ENCODE data around the gene MYOG. TPM values are rescaled to one million over a fixed set of nuclear protein-coding genes. Genes with fewer than 3 reads are reported as not detected.

Gene MYOG
- total and polyA plus RNA-seq, 2 experiments from 2014 or later, result not detected

- H2AFZ ChIP-seq, result no peak overlapping the region
- Mint-ChIP-seq H3K27ac (no peak overlapping the region), H3K36me3 (ENCODE audit: low read depth) (peaks cover 4% of the 10 kb centered on the region), H3K4me3 (no peak overlapping the region), H3K4me1 (peaks cover 54% of the 10 kb centered on the region), H3K27me3 (ENCODE audit: insufficient read depth, low read depth, poor library complexity) (peaks cover 3% of the 10 kb centered on the region), H3K9me3 (no peaks in the 10 kb centered on the region)
- TF ChIP-seq, protein P1, sequence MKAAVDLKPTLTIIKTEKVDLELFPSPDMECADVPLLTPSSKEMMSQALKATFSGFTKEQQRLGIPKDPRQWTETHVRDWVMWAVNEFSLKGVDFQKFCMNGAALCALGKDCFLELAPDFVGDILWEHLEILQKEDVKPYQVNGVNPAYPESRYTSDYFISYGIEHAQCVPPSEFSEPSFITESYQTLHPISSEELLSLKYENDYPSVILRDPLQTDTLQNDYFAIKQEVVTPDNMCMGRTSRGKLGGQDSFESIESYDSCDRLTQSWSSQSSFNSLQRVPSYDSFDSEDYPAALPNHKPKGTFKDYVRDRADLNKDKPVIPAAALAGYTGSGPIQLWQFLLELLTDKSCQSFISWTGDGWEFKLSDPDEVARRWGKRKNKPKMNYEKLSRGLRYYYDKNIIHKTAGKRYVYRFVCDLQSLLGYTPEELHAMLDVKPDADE (IDR thresholded peaks at IDR 0.05), result no peak
- no peak for TF ChIP-seq ZNF114 (CRISPR knock-in tag; IDR thresholded peaks at IDR 0.05)
- no peak for TF ChIP-seq ZNF331 (CRISPR knock-in tag; IDR thresholded peaks at IDR 0.05; ENCODE audit: low read depth)
- no peak for TF ChIP-seq EZH2phosphoT487 (IDR thresholded peaks at IDR 0.05; ENCODE audit: unreplicated experiment)
- TF ChIP-seq NANOG (IDR thresholded peaks at IDR 0.05; ENCODE audit: borderline replicate concordance), result peak; percentile 85
- TF ChIP-seq POLR2AphosphoS5 (IDR thresholded peaks at IDR 0.05; ENCODE audit: low read depth), result no peak
- H3K27me3 ChIP-seq (ENCODE audit: insufficient read depth), result no peaks in the 10 kb centered on the region
- DNase-seq (ENCODE audit: low spot score) (no peak), ATAC-seq (no peak; the same call in 2 of the 3 replicates)
- peak overlapping the region; percentile 2; the same call in 1 of the 2 replicates for H3K4me3 ChIP-seq
- H3K9me2 ChIP-seq (ENCODE audit: insufficient read depth), result no peaks in the 10 kb centered on the region
- no peaks in the 10 kb centered on the region for H3K79me2 ChIP-seq (replicated peaks; ENCODE audit: insufficient read depth)
- no peaks in the 10 kb centered on the region for H4K20me1 ChIP-seq (replicated peaks; ENCODE audit: insufficient read depth)
- no peaks in the 10 kb centered on the region for H3K36me3 ChIP-seq (ENCODE audit: insufficient read depth)
- peak overlapping the region; percentile 67 for H3K4me2 ChIP-seq
- peaks cover 43% of the 10 kb centered on the region for H3K4me1 ChIP-seq (ENCODE audit: insufficient read depth)
- H3K27ac ChIP-seq (ENCODE audit: low read depth), result 0 out of 2 replicates have a peak overlapping the region, but pooled peaks have one; percentile 65
- H3F3A ChIP-seq (replicated peaks; ENCODE audit: low read depth), result peaks cover 14% of the 10 kb centered on the region; the same call in 1 of the 2 replicates
Observed at GRCh38 chr1:203054642-203055041, 31.2 kb downstream of the MYOG start.

DNA sequence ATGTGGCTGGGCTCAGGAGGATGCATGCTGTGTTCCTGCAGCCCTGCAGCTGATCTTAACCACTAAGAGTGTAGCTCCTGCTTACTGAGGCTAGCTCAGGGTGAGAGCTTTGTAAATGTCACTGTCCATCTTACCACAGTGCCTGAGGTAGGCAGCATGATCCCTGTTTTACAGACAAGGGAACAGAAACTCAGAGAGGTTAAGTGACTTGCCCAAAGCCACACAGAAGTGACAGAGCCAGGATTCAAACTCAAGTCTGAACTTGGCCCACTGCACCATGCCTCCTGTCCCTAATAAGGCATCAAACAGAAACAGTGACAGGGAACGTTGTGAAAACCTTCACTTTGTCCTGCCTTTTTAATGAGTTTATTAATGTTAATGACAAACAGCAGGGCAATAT lies 31.6 kb downstream of the MYOG start:
- peak; percentile 19 for ATAC-seq

More for the DNA sequence above, 31.6 kb downstream of the MYOG start:
- H4K20me1 ChIP-seq (replicated peaks; ENCODE audit: insufficient read depth), result no peaks in the 10 kb centered on the region
- no peaks in the 10 kb centered on the region for H3K79me2 ChIP-seq (replicated peaks; ENCODE audit: insufficient read depth)
- no peak for TF ChIP-seq CREB1 (CRISPR knock-in tag; IDR thresholded peaks at IDR 0.05; ENCODE audit: low read depth)
- no peak for TF ChIP-seq ZNF114 (CRISPR knock-in tag; IDR thresholded peaks at IDR 0.05)
- no peak for TF ChIP-seq EZH2 (IDR thresholded peaks at IDR 0.05; ENCODE audit: low read depth, unreplicated experiment)
- TF ChIP-seq, protein P2, sequence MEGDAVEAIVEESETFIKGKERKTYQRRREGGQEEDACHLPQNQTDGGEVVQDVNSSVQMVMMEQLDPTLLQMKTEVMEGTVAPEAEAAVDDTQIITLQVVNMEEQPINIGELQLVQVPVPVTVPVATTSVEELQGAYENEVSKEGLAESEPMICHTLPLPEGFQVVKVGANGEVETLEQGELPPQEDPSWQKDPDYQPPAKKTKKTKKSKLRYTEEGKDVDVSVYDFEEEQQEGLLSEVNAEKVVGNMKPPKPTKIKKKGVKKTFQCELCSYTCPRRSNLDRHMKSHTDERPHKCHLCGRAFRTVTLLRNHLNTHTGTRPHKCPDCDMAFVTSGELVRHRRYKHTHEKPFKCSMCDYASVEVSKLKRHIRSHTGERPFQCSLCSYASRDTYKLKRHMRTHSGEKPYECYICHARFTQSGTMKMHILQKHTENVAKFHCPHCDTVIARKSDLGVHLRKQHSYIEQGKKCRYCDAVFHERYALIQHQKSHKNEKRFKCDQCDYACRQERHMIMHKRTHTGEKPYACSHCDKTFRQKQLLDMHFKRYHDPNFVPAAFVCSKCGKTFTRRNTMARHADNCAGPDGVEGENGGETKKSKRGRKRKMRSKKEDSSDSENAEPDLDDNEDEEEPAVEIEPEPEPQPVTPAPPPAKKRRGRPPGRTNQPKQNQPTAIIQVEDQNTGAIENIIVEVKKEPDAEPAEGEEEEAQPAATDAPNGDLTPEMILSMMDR (conservative IDR thresholded peaks at IDR 0.05; ENCODE audit: low read depth in 2 of 2), result no peak
- TF ChIP-seq NANOG (IDR thresholded peaks at IDR 0.05; ENCODE audit: borderline replicate concordance), result no peak
- TF ChIP-seq POLR2AphosphoS5 (IDR thresholded peaks at IDR 0.05; ENCODE audit: low read depth), result no peak
- TF ChIP-seq STAT1 (IDR thresholded peaks at IDR 0.05; ENCODE audit: unreplicated experiment), result no peak
- TF ChIP-seq, protein P1 (IDR thresholded peaks at IDR 0.05), result no peak
- TF ChIP-seq EZH2phosphoT487 (IDR thresholded peaks at IDR 0.05; ENCODE audit: unreplicated experiment), result no peak
- TF ChIP-seq ZNF331 (CRISPR knock-in tag; IDR thresholded peaks at IDR 0.05; ENCODE audit: low read depth), result no peak
- no peak for TF ChIP-seq JUNB (IDR thresholded peaks at IDR 0.05; ENCODE audit: unreplicated experiment)
- no peaks in the 10 kb centered on the region for H3K9me2 ChIP-seq (ENCODE audit: insufficient read depth)
- no peaks in the 10 kb centered on the region for H3K9me3 Mint-ChIP-seq
- H3K36me3 ChIP-seq (ENCODE audit: insufficient read depth), result no peaks in the 10 kb centered on the region
- DNase-seq (ENCODE audit: low spot score), result no peak
- H3K27me3 ChIP-seq (ENCODE audit: insufficient read depth), result no peaks in the 10 kb centered on the region
- H2AFZ ChIP-seq, result no peak overlapping the region
- H3K27ac Mint-ChIP-seq, result no peak overlapping the region
- 0 out of 2 replicates have a peak overlapping the region, but pooled peaks have one; percentile 65 for H3K27ac ChIP-seq (ENCODE audit: low read depth)
- H3K36me3 Mint-ChIP-seq (ENCODE audit: low read depth), result no peaks in the 10 kb centered on the region; the same call in 2 of the 3 replicates
- peak overlapping the region; percentile 67 for H3K4me2 ChIP-seq
- H3K4me1 ChIP-seq (ENCODE audit: insufficient read depth), result peaks cover 43% of the 10 kb centered on the region
- H3K27me3 Mint-ChIP-seq (ENCODE audit: insufficient read depth, low read depth, poor library complexity), result peaks cover 3% of the 10 kb centered on the region
- H3K4me1 Mint-ChIP-seq, result peaks cover 54% of the 10 kb centered on the region
- H3F3A ChIP-seq (replicated peaks; ENCODE audit: low read depth), result peaks cover 14% of the 10 kb centered on the region; the same call in 1 of the 2 replicates
- H3K4me3 Mint-ChIP-seq, result no peak overlapping the region
- peak overlapping the region; percentile 2; the same call in 1 of the 2 replicates for H3K4me3 ChIP-seq
